Measurements from ENCODE around the gene ALAD.

- TF ChIP-seq ZNF318 (IDR thresholded peaks at IDR 0.05; ENCODE audit: borderline replicate concordance in 1 of 2, low read depth in 1 of 2) (no peak), KDM5B (IDR thresholded peaks at IDR 0.05; ENCODE audit: insufficient replicate concordance, low read depth, low read length) (no peak)
Measured at GRCh38 chr9:113360242-113360842, 40.7 kb downstream of the ALAD start.
